NCI-H2227 (cell line): ENCODE measurements around the gene C10orf90.

Experiments
- DNase-seq: peaks from one replicate; lab custom pipeline; 2025; ENCODE audit not compliant: unreplicated experiment; lab: John Stamatoyannopoulos, UW

Gene C10orf90

GRCh38 chr10:126433351-126433750 lies 237.1 kb downstream of the C10orf90 start:
- DNase-seq = no peak

GRCh38 chr10:126432507-126432906 lies 238.0 kb downstream of the C10orf90 start:
- DNase-seq = no peak

GRCh38 chr10:126431816-126432215 lies 238.7 kb downstream of the C10orf90 start:
- DNase-seq = no peak

- DNase-seq = no peak
These were observed 240.0 kb downstream of the C10orf90 start for GRCh38 chr10:126430512-126430911.

- no peak for DNase-seq
These were observed 241.2 kb downstream of the C10orf90 start for GRCh38 chr10:126429275-126429674.

GRCh38 chr10:126425489-126426065 lies 244.9 kb downstream of the C10orf90 start:
- no peak for DNase-seq

- DNase-seq = no peak
These were observed 245.5 kb downstream of the C10orf90 start for GRCh38 chr10:126425032-126425431.

GRCh38 chr10:126423732-126424491 lies 246.6 kb downstream of the C10orf90 start:
- no peak for DNase-seq

- DNase-seq = no peak
These were observed 247.9 kb downstream of the C10orf90 start for GRCh38 chr10:126422567-126422966.

GRCh38 chr10:126421756-126422256 lies 248.7 kb downstream of the C10orf90 start:
- no peak for DNase-seq

- no peak for DNase-seq
These were observed 249.8 kb downstream of the C10orf90 start for GRCh38 chr10:126420567-126421300.

- DNase-seq = no peak
These were observed 253.2 kb downstream of the C10orf90 start for GRCh38 chr10:126417220-126417825.

GRCh38 chr10:126409821-126410220 lies 260.7 kb downstream of the C10orf90 start:
- DNase-seq = no peak

- DNase-seq = no peak
These were observed 261.4 kb downstream of the C10orf90 start for GRCh38 chr10:126408953-126409641.

- DNase-seq = no peak
These were observed 262.7 kb downstream of the C10orf90 start for GRCh38 chr10:126407831-126408230.

GRCh38 chr10:126405239-126405775 lies 265.2 kb downstream of the C10orf90 start:
- DNase-seq = no peak

GRCh38 chr10:126402721-126403695 lies 267.5 kb downstream of the C10orf90 start:
- DNase-seq = no peak

- no peak for DNase-seq
These were observed 269.9 kb downstream of the C10orf90 start for GRCh38 chr10:126400641-126401040.

- DNase-seq = no peak
These were observed 271.6 kb downstream of the C10orf90 start for GRCh38 chr10:126398924-126399323.
